Measurements from ENCODE around the gene SPRY4.

DNA sequence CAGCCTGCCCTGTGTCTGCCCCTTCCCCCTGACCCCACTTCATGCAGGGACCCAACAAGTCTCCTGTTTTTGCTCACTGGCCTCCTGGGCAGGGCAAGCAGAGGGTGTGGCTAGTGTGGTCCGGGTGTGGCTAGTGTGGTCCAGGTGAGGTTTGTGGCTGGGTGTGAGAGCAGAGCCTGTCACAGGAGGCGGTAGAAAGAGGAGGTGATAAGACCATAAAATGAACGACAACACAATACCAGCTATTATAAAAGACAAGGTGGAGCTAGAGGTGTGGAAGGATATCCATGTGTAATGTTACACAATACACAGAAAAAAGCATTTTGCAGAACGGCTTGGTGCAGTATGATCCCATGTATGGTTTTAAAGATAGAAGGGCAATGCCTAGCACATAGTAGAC, 23.3 kb downstream of the SPRY4 start:
- TF ChIP-seq POLR2A (IDR thresholded peaks at IDR 0.05; ENCODE audit: low read depth, low read length) (no peak), POU2F2 (IDR thresholded peaks at IDR 0.05; ENCODE audit: low read depth, low read length) (no peak)

All from GM12891 (cell line).